MV-4-11 (cell line): ENCODE data around the gene CEACAM3.
A peak's percentile ranks its signal among the peaks of the same experiment; 100 is the strongest.

ENCODE experiments used
- DNase-seq: peaks from one replicate; lab custom pipeline; 2025; lab: John Stamatoyannopoulos, UW

CEACAM3 gene

GRCh38 chr19:41844601-41845000 is 48.2 kb downstream of the CEACAM3 start, which contains the start of gene LYPD4:
Gene LYPD4, minus strand, starts transcription at chr19:41844683. Its CDS starts 5,398 bp downstream, at chr19:41839285.
- DNase-seq, result no peak

- no peak for DNase-seq
These were observed 48.4 kb downstream of the CEACAM3 start, which contains the start of gene DMRTC2 for GRCh38 chr19:41845001-41845050. Gene DMRTC2, plus strand, starts transcription at chr19:41845042. Its CDS starts 2,387 bp downstream, at chr19:41847429.

- no peak for DNase-seq
These were observed 48.7 kb downstream of the CEACAM3 start for GRCh38 chr19:41845051-41845590.

GRCh38 chr19:41847351-41848105 is 51.1 kb downstream of the CEACAM3 start:
- no peak for DNase-seq

- DNase-seq, result no peak
These were observed 52.3 kb downstream of the CEACAM3 start for GRCh38 chr19:41848666-41849065.

GRCh38 chr19:41849067-41849466 is 52.7 kb downstream of the CEACAM3 start:
- DNase-seq, result no peak

GRCh38 chr19:41850381-41850780 is 54.0 kb downstream of the CEACAM3 start:
- no peak for DNase-seq

GRCh38 chr19:41851456-41851855 is 55.1 kb downstream of the CEACAM3 start:
- no peak for DNase-seq

GRCh38 chr19:41853344-41853743 is 57.0 kb downstream of the CEACAM3 start:
- no peak for DNase-seq

- DNase-seq, result peak; percentile 36
These were observed 57.4 kb downstream of the CEACAM3 start for GRCh38 chr19:41853768-41854167.

- DNase-seq, result no peak
These were observed 62.8 kb downstream of the CEACAM3 start for GRCh38 chr19:41859213-41859617.

- DNase-seq, result peak; percentile 100
These were observed 63.4 kb downstream of the CEACAM3 start, which contains the start of gene RPS19 for GRCh38 chr19:41859618-41860418. Gene RPS19, plus strand, starts transcription at chr19:41860255. Its CDS starts 520 bp downstream, at chr19:41860775.

GRCh38 chr19:41860419-41861115 is 64.2 kb downstream of the CEACAM3 start:
- no peak for DNase-seq
